Kidney (tissue), 14 donors: Measurements from ENCODE around the gene METTL14. TPM values are rescaled to one million over a fixed set of nuclear protein-coding genes. Genes with fewer than 3 reads are reported as not detected.

Experiments used
- DNase-seq, 5 donors: peaks; one replicate each; pipeline ENCODE4 v3.0.0-alpha.2; 2013 to 2020
- FAIRE-seq: peaks from 2 replicates; lab custom pipeline; 2012; peaks lifted over from hg19 to GRCh38; lab: Jason Lieb, UNC
- H3K27ac ChIP-seq, 2 donors: one replicate each; pipeline ENCODE4 v1.7.0; 2013; ENCODE audit warnings: low read depth in 2 of 2, low read length in 2 of 2, inconsistent platforms in 1 of 2
- H3K27me3 ChIP-seq: one replicate; pipeline ENCODE4 v1.7.1; 2013; ENCODE audit warnings: low read length, inconsistent platforms; ENCODE audit not compliant: control insufficient read depth, insufficient read depth
- H3K36me3 ChIP-seq, 3 donors: one replicate each; pipeline versions ENCODE4 v1.7.0 to v1.7.1; 2013; ENCODE audit warnings: low read length in 3 of 3, control low read depth in 1 of 3, inconsistent platforms in 1 of 3; ENCODE audit not compliant: insufficient read depth in 3 of 3, control insufficient read depth in 2 of 3
- H3K4me1 ChIP-seq, 3 donors: one replicate each; pipeline versions ENCODE4 v1.7.0 to v1.7.1; 2013; ENCODE audit warnings: low read length in 3 of 3, inconsistent platforms in 1 of 3, low read depth in 1 of 3; ENCODE audit not compliant: control insufficient read depth in 2 of 3, insufficient read depth in 2 of 3
- H3K4me3 ChIP-seq, 3 donors: one replicate each; pipeline versions ENCODE4 v1.7.0 to v1.8.1; 2013; ENCODE audit warnings: low read length in 3 of 3, control low read depth in 1 of 3, inconsistent platforms in 1 of 3
- H3K9ac ChIP-seq, 3 donors: one replicate each; pipeline versions ENCODE4 v1.7.0 to v1.7.1; 2013; ENCODE audit warnings: low read length in 3 of 3, control low read depth in 1 of 3, inconsistent platforms in 1 of 3
- H3K9me3 ChIP-seq, 3 donors: one replicate each; pipeline versions ENCODE4 v1.7.0 to v1.7.1; 2013; ENCODE audit warnings: low read length in 3 of 3, control low read depth in 1 of 3, inconsistent platforms in 1 of 3; ENCODE audit not compliant: control insufficient read depth in 2 of 3, insufficient read depth in 1 of 3
- CTCF ChIP-seq: IDR thresholded peaks from 3 replicates; pipeline ENCODE4 v1.5.1; 2012; ENCODE audit warnings: mild to moderate bottlenecking, moderate library complexity, borderline replicate concordance; ENCODE audit not compliant: insufficient read depth; ENCODE audit errors: extremely low read depth
- intact Hi-C: fragments of 100-400 bp; cut with DNase I; formaldehyde crosslinking; loops from one replicate; pipeline ENCODE4 v1.11.1; 2022
- polyA plus RNA-seq: library from polyadenylated mRNA; stranded (reverse); fragments of 350-450 nt; fragmentation: Illumina TruSeq; extraction: RNeasy Lipid Tissue Mini Kit (QIAGEN cat#74804); gene quantifications from one replicate; pipeline ENCODE4 v1.2.3, GENCODE V29; 2014; ENCODE audit warnings: low read depth, low replicate concordance; ENCODE audit not compliant: insufficient read depth
- total RNA-seq: library from RNA; stranded (reverse); fragmentation: NEBNext Ultra II Directional; extraction: Animal tissue kit (Norgen Biotek cat#: 25700); gene quantifications from one replicate; pipeline ENCODE4 v1.2.1, GENCODE V29; 2021
- donor health status: control.
- donor health status: control.
- donor health status: control.
- donor health status: control.
- donor health status: control.
- donor health status: DM: yes; HTN: yes; CAD: no.
- donor health status: Normal renal cell carcinoma (clear cell type).

Gene METTL14
- total and polyA plus RNA-seq, 2 donors from 2014 or later = 10.1 to 46.4 TPM

GRCh38 chr4:118723369-118723768, 38.2 kb downstream of the METTL14 start:
- Histone ChIP-seq H3K36me3 (peaks cover 3 to 12% (median 8%) of the 10 kb centered on the region in 3 donors), H3K4me3 (no peak overlapping the region), H3K27ac (no peak overlapping the region), H3K27me3 (no peaks in the 10 kb centered on the region), H3K9me3 (no peaks in the 10 kb centered on the region), H3K4me1 (no peaks in the 10 kb centered on the region), H3K9ac (no peak overlapping the region)
- no peak for DNase-seq
- TF ChIP-seq CTCF = no peak
- no peak for FAIRE-seq
- intact Hi-C loops = no loop called here

GRCh38 chr4:118727360-118727759, 42.2 kb downstream of the METTL14 start:
- FAIRE-seq = no peak
- intact Hi-C loops = no loop called here
- Histone ChIP-seq H3K9ac (no peak overlapping the region), H3K4me1 (no peaks in the 10 kb centered on the region), H3K4me3 (no peak overlapping the region), H3K9me3 (no peaks in the 10 kb centered on the region), H3K36me3 (peaks cover 3 to 19% (median 14%) of the 10 kb centered on the region in 3 donors), H3K27ac (no peak overlapping the region), H3K27me3 (no peaks in the 10 kb centered on the region)
- TF ChIP-seq CTCF = no peak
- no peak for DNase-seq

- intact Hi-C loops = no loop called here
- Histone ChIP-seq H3K9me3 (no peaks in the 10 kb centered on the region), H3K27me3 (no peaks in the 10 kb centered on the region), H3K9ac (no peak overlapping the region), H3K4me3 (no peak overlapping the region), H3K36me3 (peaks cover 3 to 18% (median 14%) of the 10 kb centered on the region in 3 donors), H3K4me1 (no peaks in the 10 kb centered on the region), H3K27ac (no peak overlapping the region)
- TF ChIP-seq CTCF = no peak
- no peak for DNase-seq
- no peak for FAIRE-seq
Observed at GRCh38 chr4:118729287-118730286, 44.4 kb downstream of the METTL14 start.
